ENCODE measurements around the gene SEZ6L. TPM values are rescaled to one million over a fixed set of nuclear protein-coding genes. Genes with fewer than 3 reads are reported as not detected.

Gene SEZ6L
- total RNA-seq, 1 donor from 2014 or later: not detected

DNA sequence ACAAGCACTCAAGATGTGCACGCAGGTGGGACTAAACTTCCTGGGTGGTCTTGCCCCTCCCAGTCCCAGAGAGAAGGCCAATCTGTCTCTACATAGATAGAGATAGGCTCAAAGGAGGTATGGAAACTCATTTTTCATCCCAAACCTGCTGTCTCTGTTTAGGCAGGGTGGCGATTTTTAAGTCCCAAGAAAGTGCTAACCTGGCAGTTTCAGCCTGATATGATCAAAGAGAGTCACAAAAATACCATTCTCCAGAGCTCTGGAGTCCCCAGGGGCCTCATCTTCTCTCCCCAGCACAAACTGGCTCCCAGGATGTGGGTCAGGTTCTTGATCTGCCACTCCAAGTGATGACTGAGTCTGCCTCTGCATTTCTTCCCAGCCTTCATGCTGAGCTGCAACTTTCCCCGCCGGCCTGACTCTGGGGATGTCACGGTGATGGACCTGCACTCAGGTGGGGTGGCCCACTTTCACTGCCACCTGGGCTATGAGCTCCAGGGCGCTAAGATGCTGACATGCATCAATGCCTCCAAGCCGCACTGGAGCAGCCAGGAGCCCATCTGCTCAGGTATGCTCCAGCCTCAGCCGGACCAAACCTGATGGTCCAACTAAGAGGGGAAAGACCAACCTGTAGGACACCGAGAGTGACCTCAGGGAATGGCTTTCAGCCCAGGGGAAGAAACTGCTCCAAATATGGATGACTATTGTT, 129.5 kb downstream of the SEZ6L start:
- no peak for DNase-seq (ENCODE audit: low read depth)

GRCh38 chr22:26302726-26303125, 133.5 kb downstream of the SEZ6L start:
- DNase-seq (ENCODE audit: low read depth): no peak

- DNase-seq (ENCODE audit: low read depth): no peak
Observed at GRCh38 chr22:26303475-26303874, 134.2 kb downstream of the SEZ6L start.

GRCh38 chr22:26304730-26305129, 135.5 kb downstream of the SEZ6L start:
- no peak for DNase-seq (ENCODE audit: low read depth)

DNA sequence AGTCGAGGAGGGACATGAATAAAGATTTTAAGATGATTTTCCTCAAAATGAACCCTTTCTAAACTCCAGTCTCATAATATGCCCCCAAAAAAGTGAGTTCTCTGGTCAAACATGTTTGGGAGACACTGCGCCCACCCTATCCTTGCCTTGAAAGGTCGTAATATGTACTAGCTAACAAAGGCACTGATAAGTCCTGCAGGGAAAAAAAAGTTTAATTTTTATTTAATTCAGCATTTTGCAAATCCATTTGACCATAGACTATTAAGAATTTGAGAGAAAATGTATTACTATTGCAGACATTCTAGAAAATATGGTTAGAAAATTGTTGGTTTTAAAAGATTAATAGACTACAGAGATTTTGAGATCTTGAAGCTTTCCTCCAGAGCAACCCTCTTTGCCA, 139.2 kb downstream of the SEZ6L start:
- no peak for DNase-seq (ENCODE audit: low read depth)

GRCh38 chr22:26310616-26311015, 141.4 kb downstream of the SEZ6L start:
- DNase-seq (ENCODE audit: low read depth): no peak

- no peak for DNase-seq (ENCODE audit: low read depth)
Observed at GRCh38 chr22:26313291-26313690, 144.0 kb downstream of the SEZ6L start.

GRCh38 chr22:26314171-26314570, 144.9 kb downstream of the SEZ6L start:
- no peak for DNase-seq (ENCODE audit: low read depth)

DNA sequence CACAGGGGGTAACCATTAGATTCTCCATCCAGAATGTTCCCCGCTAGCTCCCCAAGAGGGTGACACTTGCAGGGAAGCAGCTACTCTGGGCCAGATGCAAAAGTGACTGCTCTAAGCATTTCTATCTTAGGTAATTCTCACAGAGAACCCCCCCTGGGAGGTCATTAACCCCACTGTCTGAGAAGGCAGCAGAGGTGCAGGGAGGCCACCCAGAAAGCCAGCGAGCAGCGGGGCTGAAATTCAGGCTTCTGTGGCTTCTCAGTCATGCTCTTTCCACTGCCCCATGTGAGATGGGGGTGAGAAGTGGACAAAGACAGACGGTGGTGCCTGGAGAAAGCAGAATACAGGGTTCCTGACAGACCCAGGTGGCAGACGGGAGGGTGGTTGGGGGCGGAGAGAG, 145.4 kb downstream of the SEZ6L start:
- DNase-seq (ENCODE audit: low read depth): no peak

DNA sequence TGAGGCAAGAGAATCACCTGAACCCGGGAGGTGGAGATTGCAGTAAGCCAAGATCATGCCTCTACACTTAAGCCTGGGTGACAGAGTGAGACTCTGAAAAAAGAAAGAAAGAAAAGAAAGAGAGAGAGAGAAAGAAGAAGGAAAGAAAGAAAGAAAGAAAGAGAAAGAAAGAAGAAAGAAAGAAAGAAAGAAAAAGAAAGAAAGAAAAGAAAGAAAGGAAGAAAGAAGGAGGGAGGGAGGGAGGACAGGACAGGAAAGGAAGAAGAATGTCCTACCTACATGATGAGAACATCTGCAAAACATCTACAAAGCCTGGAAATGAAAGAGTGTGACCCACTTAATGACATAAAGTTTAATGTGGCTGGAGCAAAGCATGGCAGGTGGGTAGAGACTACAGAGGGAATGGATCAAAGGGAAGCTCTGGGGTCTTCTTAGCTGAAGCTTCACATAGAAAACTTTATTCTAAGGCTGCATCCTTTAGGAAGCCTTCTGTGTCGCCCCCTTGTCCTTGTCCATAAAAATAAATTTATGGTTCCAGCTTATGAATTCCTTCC, 147.5 kb downstream of the SEZ6L start:
- DNase-seq (ENCODE audit: low read depth): no peak

DNA sequence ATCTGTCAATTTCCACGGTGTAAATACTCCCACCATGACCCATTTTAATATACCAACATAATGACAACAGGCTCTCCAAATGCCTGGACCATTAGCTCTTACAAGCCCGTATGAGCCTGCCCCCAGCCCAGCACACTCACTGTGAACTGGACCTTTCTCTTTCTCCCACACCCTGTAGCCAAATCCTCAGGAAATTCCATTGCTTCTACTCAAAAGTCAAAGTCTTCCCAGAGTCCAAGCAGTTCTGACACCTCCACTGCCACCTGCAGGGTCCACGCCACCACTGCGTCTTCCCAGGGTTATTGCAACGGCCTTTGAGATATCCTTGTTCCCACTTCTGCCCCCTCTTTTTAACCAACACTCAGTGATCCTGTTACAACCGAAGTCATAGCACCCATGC, 149.7 kb downstream of the SEZ6L start:
- no peak for DNase-seq (ENCODE audit: low read depth)

DNA sequence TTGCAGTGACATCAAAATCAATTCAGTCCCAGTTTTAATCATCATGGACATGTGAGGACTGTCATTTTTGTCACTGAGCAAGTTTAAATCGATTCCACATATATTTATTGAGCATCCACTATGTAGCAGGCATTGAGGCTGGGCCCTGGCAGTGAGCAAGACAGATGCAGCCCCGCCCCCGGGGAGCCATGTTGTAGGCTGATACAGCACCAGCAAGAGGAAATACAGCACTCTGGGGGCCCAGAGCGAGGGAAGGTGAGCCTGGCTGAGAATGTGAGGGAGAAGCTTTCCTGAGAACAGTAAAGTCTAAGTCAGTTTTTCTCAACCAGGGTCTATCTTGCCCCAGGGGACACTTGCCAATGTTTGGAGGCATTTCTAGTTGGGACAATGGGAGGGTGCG, 151.2 kb downstream of the SEZ6L start:
- DNase-seq (ENCODE audit: low read depth): no peak

GRCh38 chr22:26321469-26321913, 152.2 kb downstream of the SEZ6L start:
- DNase-seq (ENCODE audit: low read depth): no peak

GRCh38 chr22:26322179-26322905, 153.1 kb downstream of the SEZ6L start:
- peak; percentile 56 for DNase-seq (ENCODE audit: low read depth)

DNA sequence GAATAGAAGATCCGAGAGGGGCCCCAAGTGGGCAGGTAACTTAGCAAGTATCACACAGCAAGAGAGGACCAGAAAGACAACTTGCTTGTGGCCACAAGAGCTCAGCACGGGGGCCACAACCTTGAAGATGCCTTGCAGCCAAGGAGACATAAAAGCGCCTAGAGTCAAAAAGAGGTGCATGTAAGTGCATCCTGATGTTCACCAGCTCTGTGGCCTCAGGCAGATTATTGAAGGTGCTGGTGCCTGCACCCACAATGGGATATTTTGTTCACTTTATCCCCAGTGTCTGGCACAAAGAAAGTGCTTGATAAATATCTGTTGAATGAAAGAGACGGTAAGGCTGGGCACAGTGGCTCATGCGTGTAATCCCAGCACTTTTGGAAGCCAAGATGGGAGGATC, 153.8 kb downstream of the SEZ6L start:
- DNase-seq (ENCODE audit: low read depth): no peak

- DNase-seq (ENCODE audit: low read depth): no peak
Observed at GRCh38 chr22:26324150-26324549, 154.9 kb downstream of the SEZ6L start.

DNA sequence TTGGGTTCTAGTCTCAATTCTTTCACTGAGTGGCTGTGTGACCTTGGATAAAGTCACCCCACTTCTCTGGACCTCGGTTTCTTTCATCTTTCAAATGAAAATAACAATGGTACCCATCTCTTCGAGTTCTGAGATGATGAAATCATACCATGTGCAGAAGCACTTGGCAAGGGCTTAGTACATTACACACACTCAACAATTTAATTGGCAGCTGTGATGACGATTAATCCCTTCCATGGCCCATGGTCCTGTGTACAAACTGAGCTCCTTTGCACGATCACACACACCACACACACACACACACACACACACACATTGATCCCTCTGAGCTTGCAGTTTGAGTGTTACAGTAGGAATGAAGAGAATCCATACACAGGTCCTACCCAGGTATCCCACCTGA, 156.4 kb downstream of the SEZ6L start:
- DNase-seq (ENCODE audit: low read depth): no peak

GRCh38 chr22:26326803-26327202, 157.5 kb downstream of the SEZ6L start:
- no peak for DNase-seq (ENCODE audit: low read depth)

DNA sequence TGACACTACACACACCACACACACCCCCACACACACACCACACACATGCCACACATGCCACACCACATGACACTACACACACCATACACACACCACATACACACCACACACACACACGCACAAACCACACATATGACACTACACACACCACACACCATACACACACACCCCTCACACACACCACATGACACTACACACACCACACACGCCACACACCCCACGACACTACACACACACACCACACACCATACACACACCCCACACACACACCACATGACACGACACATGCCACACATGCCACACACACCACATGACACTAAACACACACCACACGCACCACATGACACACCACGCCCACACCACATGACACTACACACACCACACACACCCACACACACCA, 158.0 kb downstream of the SEZ6L start:
- no peak for DNase-seq (ENCODE audit: low read depth)

- DNase-seq (ENCODE audit: low read depth): no peak
Observed at GRCh38 chr22:26328221-26328620, 159.0 kb downstream of the SEZ6L start.

DNA sequence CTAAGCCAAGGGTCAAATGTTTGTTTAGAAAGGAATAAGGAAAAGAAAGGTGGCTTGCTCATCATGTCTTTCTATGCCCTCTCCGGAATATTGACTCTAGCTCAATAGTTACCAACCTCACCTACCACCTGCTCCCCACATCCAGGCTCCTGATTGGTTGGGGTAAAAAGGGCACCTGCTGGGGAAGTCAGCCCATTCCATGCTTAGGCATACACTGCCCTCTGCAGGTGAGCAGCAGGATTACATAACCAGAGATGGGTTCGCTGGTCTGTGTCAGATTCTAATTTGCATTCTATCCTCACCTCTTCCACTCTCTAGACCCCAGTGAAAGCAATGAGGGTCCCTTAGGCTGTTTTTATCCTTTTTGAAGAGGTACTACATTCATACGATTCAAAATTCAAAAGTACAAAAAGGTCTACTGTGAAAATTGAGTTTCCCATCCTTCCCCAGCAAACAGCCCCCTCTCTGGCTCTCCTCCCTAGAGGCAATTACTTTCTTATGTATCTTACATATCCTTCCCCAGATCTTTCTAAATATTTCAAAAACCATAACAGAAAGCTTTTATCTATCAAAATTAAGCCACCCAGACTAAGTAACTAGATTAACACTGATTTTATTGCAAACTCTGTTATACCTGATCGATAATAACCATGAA, 161.8 kb downstream of the SEZ6L start:
- DNase-seq (ENCODE audit: low read depth): peak; percentile 26

DNA sequence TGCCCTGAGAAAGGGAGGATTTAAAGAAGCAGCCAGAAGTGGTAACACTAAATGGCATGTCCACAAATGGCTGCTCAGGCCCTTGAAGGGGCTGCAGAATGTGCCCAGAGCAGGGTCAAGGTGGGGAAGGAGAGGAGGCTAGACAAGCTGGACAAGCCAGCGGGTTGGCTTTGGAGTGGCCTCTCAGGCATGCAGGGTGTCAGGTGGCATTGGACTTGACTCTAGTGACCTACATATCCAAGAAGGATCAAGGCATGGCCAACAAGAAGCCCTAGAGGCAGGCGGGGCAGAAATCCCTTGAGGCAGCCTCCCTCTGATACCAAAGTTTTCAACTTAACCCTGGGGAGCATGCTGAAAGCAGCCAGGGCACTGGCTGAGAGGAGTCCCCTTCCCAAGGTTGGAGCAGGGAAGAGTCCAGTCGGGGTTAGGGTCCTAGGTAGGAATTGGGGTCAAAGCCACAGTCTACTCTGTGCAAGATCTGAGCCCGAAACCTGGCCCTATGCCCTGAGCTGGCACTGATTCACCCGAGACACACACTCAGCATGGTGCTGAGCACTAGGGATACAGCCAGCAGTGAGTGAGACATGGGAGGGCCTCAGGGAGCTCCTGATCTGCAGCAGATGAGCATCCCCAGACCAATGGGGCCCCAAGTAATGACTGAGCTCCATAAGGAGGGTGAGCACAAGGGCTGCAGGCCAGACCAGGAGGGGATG, 164.0 kb downstream of the SEZ6L start:
- DNase-seq (ENCODE audit: low read depth): no peak
